Endodermal cell (in vitro differentiated cells): ENCODE results near the gene CBX2. TPM values are rescaled to one million over a fixed set of nuclear protein-coding genes. Genes with fewer than 3 reads are reported as not detected.
"Not testable (repeated sequence)": the region's sequence is repeated elsewhere in the genome, so short reads cannot be mapped to it uniquely, and the experiment has no call there.

Experiments used
- DNase-seq: peaks from one replicate; pipeline ENCODE4 v3.0.0-alpha.2; 2017
- H3K27ac ChIP-seq: 2 replicates; pipeline ENCODE4 v1.5.1; 2013; ENCODE audit warnings: mild to moderate bottlenecking, low read depth, low read length, moderate library complexity
- H3K27me3 ChIP-seq: 2 replicates; pipeline ENCODE4 v1.6.1; 2013; ENCODE audit warnings: mild to moderate bottlenecking, low read length, moderate library complexity; ENCODE audit not compliant: insufficient read depth, control insufficient read depth, poor library complexity, severe bottlenecking
- H3K36me3 ChIP-seq: 2 replicates; pipeline ENCODE4 v1.7.0; 2013; ENCODE audit warnings: mild to moderate bottlenecking, low read length, moderate library complexity; ENCODE audit not compliant: control insufficient read depth, insufficient read depth
- H3K4me1 ChIP-seq: one replicate; pipeline ENCODE4 v1.7.0; 2013; ENCODE audit warnings: low read length; ENCODE audit not compliant: control insufficient read depth, insufficient read depth
- H3K4me3 ChIP-seq: 2 replicates; pipeline ENCODE4 v1.5.1; 2013; ENCODE audit warnings: mild to moderate bottlenecking, low read length, moderate library complexity
- H3K9ac ChIP-seq: 2 replicates; pipeline ENCODE4 v1.6.1; 2013; ENCODE audit warnings: mild to moderate bottlenecking, low read length, moderate library complexity; ENCODE audit not compliant: poor library complexity, severe bottlenecking; ENCODE audit errors: extremely low read depth
- H3K9me3 ChIP-seq: 2 replicates; pipeline ENCODE4 v1.6.1; 2013; ENCODE audit warnings: mild to moderate bottlenecking, low read length, moderate library complexity; ENCODE audit not compliant: control insufficient read depth
- H3K27ac Mint-ChIP-seq: 2 replicates; pipeline ENCODE4 v1.8.0; 2020; ENCODE audit warnings: mixed read lengths
- H3K27me3 Mint-ChIP-seq: 2 replicates; pipeline ENCODE4 v1.8.0; 2021; ENCODE audit warnings: mild to moderate bottlenecking, mixed read lengths; ENCODE audit not compliant: insufficient read depth
- H3K36me3 Mint-ChIP-seq: 2 replicates; pipeline ENCODE4 v1.8.0; 2020; ENCODE audit warnings: low read depth, mixed read lengths
- H3K4me1 Mint-ChIP-seq: 2 replicates; pipeline ENCODE4 v1.8.0; 2020; ENCODE audit warnings: mixed read lengths
- H3K4me3 Mint-ChIP-seq: 2 replicates; pipeline ENCODE4 v1.8.0; 2020; ENCODE audit warnings: mild to moderate bottlenecking, moderate library complexity, mixed read lengths
- H3K9me3 Mint-ChIP-seq: 2 replicates; pipeline ENCODE4 v1.8.0; 2020; ENCODE audit warnings: mild to moderate bottlenecking, mixed read lengths
- WGBS, 2 experiments: methylation state at CpG; one replicate each; pipeline versions ENCODE4 v1.1.5 to v1.1.7; 2013; ENCODE audit warnings: missing lambda C conversion rate in 2 of 2, mixed read lengths in 1 of 2; ENCODE audit not compliant: insufficient coverage in 1 of 2, insufficient read length in 1 of 2; 5-methylcytosine and 5-hydroxymethylcytosine counted together
- total RNA-seq, 2 donors: library from RNA; stranded (reverse); fragmentation: NEBNext Ultra II Directional in 1 of 2; extraction: Animal tissue kit (Norgen Biotek cat#: 25700) in 1 of 2; gene quantifications; 2 replicates in 1 of 2; 3 replicates in 1 of 2; pipeline ENCODE4 v1.2.1, GENCODE V29; 2021
- TF ChIP-seq, protein P1 (sequence below): fragments of 200-600 bp; sonication (generic); conservative IDR thresholded peaks from 2 replicates; pipeline ENCODE4 v1.5.0; 2021; ENCODE audit warnings: antibody characterized with exemption, mild to moderate bottlenecking

CBX2 gene
- total RNA-seq, 2 donors from 2014 or later, result 75.0 to 78.6 TPM

GRCh38 chr17:79752175-79752574, 25.8 kb upstream of the CBX2 start:
- DNase-seq, result no peak
- Mint-ChIP-seq H3K27ac (no peak overlapping the region), H3K36me3 (no peaks in the 10 kb centered on the region), H3K9me3 (no peaks in the 10 kb centered on the region), H3K4me1 (no peaks in the 10 kb centered on the region), H3K4me3 (no peak overlapping the region), H3K27me3 (peaks cover 43% of the 10 kb centered on the region)
- WGBS, 2 experiments, result 92 to 95% methylated on average over 12 to 13 of the region's 13 CpGs
- peaks cover 47% of the 10 kb centered on the region for H3K27me3 ChIP-seq
- H3K4me3 ChIP-seq, result no peak overlapping the region
- H3K36me3 ChIP-seq, result no peaks in the 10 kb centered on the region
- no peak overlapping the region for H3K9ac ChIP-seq
- TF ChIP-seq, protein P1, sequence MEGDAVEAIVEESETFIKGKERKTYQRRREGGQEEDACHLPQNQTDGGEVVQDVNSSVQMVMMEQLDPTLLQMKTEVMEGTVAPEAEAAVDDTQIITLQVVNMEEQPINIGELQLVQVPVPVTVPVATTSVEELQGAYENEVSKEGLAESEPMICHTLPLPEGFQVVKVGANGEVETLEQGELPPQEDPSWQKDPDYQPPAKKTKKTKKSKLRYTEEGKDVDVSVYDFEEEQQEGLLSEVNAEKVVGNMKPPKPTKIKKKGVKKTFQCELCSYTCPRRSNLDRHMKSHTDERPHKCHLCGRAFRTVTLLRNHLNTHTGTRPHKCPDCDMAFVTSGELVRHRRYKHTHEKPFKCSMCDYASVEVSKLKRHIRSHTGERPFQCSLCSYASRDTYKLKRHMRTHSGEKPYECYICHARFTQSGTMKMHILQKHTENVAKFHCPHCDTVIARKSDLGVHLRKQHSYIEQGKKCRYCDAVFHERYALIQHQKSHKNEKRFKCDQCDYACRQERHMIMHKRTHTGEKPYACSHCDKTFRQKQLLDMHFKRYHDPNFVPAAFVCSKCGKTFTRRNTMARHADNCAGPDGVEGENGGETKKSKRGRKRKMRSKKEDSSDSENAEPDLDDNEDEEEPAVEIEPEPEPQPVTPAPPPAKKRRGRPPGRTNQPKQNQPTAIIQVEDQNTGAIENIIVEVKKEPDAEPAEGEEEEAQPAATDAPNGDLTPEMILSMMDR, result no peak
- no peak overlapping the region for H3K27ac ChIP-seq
- H3K9me3 ChIP-seq, result no peaks in the 10 kb centered on the region
- H3K4me1 ChIP-seq, result no peaks in the 10 kb centered on the region

DNA sequence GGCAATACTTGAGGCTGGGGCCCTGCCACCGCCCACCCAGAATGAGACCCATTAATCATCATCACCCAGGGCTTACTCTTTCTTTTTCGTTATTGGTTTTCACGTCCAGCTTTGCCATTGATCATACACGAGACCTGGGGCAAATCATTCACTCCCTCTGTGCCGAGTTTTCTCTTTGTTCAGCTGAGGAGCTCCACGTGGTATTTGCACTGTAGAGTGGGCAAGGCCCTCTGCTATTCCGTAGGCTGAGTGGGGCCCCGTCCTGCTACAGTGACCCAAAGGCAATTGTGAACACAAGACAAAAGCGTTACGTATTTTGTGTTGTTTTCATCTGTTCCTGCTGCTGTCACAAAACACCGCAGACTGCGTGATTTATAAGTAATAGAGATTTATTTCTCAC, 23.6 kb upstream of the CBX2 start:
- no peak overlapping the region for H3K27ac Mint-ChIP-seq
- H3K36me3 Mint-ChIP-seq, result no peaks in the 10 kb centered on the region
- TF ChIP-seq, protein P1, result no peak
- no peak for DNase-seq
- no peaks in the 10 kb centered on the region for H3K4me1 Mint-ChIP-seq
- H3K9me3 Mint-ChIP-seq, result no peaks in the 10 kb centered on the region
- peaks cover 28% of the 10 kb centered on the region for H3K27me3 Mint-ChIP-seq
- Histone ChIP-seq H3K4me1 (no peaks in the 10 kb centered on the region), H3K36me3 (no peaks in the 10 kb centered on the region), H3K27me3 (peaks cover 25% of the 10 kb centered on the region), H3K9me3 (no peaks in the 10 kb centered on the region), H3K4me3 (no peak overlapping the region), H3K27ac (no peak overlapping the region), H3K9ac (no peak overlapping the region)
- no peak overlapping the region for H3K4me3 Mint-ChIP-seq
- 84 to 85% methylated on average over 11 to 12 of the region's 12 CpGs for WGBS, 2 experiments

DNA sequence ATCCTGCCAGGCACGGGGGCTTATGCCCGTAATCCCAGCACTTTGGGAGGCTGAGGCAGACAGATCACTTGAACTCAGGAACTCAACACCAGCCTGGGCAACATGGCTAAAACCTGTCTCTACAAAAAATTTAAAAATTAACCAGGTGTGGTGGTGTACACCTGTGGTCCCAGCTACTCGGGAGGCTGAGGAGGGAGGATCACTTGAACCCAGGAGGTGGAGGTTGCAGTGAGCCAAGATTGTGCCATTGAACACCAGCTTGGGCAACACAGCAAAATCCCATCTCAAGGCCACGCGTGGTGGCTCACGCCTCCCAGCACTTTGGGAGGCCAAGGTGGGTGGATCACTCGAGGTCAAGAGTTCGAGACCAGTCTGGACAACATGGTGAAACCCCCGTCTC, 23.0 kb upstream of the CBX2 start:
- not testable (repeated sequence) for DNase-seq, H3K36me3 Mint-ChIP-seq, H3K4me1 ChIP-seq, H3K9me3 Mint-ChIP-seq, H3K9me3 ChIP-seq, H3K4me1 Mint-ChIP-seq, H3K4me3 Mint-ChIP-seq, H3K4me3 ChIP-seq, H3K36me3 ChIP-seq, H3K27ac ChIP-seq, H3K27ac Mint-ChIP-seq, H3K9ac ChIP-seq
- WGBS, 2 experiments, result 88 to 96% methylated on average over 9 of the region's 9 CpGs
- peaks cover 23% of the 10 kb centered on the region for H3K27me3 Mint-ChIP-seq
- peaks cover 20% of the 10 kb centered on the region for H3K27me3 ChIP-seq

- TF ChIP-seq, protein P1, result no peak
- Mint-ChIP-seq H3K4me3 (no peak overlapping the region), H3K27ac (no peak overlapping the region), H3K4me1 (no peaks in the 10 kb centered on the region), H3K27me3 (peaks cover 20% of the 10 kb centered on the region), H3K36me3 (no peaks in the 10 kb centered on the region), H3K9me3 (no peaks in the 10 kb centered on the region)
- Histone ChIP-seq H3K9ac (no peak overlapping the region), H3K27me3 (peaks cover 16% of the 10 kb centered on the region), H3K9me3 (no peaks in the 10 kb centered on the region), H3K4me1 (no peaks in the 10 kb centered on the region), H3K36me3 (no peaks in the 10 kb centered on the region), H3K27ac (no peak overlapping the region), H3K4me3 (no peak overlapping the region)
- no peak for DNase-seq
- 94 to 96% methylated on average over 12 to 14 of the region's 14 CpGs for WGBS, 2 experiments
Observed at GRCh38 chr17:79755591-79755990, 22.4 kb upstream of the CBX2 start.
